Stimulated activated naive CD8-positive, alpha-beta T cell treated with anti-CD3 and anti-CD28 coated beads, Interleukin-15, Interleukin-2, amounts not matched to agents 100 U/mL and 50 U/mL, for 24 hours (primary cell): ENCODE data around the gene COG4.
"Not testable (repeated sequence)": the region's sequence is repeated elsewhere in the genome, so short reads cannot be mapped to it uniquely, and the experiment has no call there.

Experiments used
- ATAC-seq: fragments of 150-1000 bp; cut with Tn5 transposase; one replicate; pipeline ENCODE4 v1.10.0; 2021
- DNase-seq: peaks from one replicate; pipeline ENCODE4 v3.0.0; 2021

The COG4 gene

DNA sequence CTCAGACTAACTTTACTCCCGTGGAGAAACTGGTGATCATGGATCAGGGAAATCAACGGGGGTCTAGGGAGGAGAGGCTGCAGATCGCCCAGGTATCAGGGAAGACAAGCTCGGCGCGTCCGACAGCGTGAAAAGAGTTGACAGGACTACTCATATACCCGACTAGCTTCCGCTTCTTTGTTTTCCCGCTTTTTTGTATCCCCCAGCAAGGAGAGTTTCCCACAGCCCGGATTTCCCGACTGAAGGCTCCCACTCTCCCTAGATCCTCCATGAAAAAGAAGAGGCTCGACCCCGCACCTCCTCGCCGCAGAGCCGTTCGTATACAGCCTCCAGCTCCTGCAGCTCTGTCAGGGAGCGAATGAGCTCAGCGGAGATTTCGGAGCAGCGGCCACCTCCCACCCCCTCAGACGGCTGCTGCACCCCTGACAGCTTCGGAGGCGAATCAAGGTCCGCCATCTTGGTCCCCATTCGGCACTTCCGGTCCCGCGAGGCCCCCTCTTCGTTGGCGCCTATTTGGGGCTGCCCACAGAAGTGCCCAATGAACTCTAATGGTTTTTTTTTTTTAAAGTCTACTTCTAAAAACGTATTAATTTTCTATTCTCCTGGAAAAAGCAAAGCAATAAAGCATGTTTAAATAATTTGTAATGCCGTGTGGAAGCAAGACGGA is at the start of gene COG4:
COG4 (minus strand) TSS at position 479 of the 667 bp plus-strand sequence; CDS start at position 468, 11 bp downstream.
- DNase-seq (peak; percentile 92), ATAC-seq (peak; percentile 82)

DNA sequence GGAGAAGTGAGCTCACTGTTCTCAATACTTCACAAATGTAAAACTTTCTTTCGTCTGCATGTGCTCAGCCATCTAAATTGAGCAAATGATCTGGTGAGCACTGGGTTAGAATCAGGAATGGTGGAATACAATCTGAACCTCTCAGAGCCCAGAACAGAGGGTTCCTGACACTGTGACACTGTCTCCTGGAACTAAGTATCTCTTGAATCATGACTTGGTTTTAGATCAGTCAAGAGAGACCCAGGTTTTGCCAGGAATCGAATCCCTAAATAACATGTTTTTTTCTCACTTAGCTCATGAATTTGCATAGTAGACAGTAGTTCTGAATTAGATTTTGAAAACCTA is 49.5 kb upstream of the COG4 start:
- no peak for DNase-seq
- ATAC-seq: no peak

DNA sequence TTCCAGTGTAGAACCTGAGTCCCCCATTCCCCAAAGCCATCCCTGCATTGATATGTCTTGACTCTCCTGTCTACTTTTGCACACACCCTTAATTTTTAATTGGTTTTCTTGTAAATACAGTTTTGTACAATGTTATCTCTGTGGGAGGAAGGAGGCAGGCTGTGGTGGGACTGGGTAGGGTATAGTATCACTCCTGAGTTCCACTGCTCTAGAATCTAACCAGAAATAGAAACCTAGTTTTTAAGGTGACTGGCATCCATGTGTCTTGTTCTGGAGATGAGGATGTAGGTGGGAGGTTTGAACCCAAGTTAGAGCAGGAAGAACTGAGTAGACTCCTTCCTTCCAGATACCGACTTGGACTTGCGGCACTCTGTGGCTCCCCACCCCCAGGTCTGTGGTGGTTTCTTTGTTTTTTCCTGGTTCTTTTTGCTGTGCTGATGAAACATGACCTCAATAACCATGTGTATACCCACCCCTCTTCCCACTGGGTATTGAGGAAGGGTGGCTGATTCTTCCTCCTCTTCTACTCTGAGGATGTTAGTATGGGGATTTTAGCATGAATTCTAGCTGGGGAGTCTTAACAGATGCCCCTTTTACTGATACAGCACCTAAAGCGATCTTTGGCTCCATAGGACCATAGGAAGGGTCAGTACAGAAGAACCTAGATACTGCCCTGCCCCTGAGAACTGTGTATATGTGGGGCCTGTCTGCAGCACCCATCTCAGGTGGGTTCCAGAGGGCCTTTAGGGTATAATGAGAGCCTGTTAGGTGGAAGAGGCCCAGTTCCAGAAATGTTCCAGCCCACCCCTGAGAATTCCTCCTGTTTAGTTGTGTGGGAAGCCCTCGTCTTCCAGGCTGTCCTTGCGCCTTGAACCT is 48.9 kb upstream of the COG4 start:
- DNase-seq: no peak
- ATAC-seq: no peak

GRCh38 chr16:70571623-70572022 is 48.3 kb upstream of the COG4 start:
- ATAC-seq: peak; percentile 10
- DNase-seq: no peak

- no peak for DNase-seq
- no peak for ATAC-seq
Measured at GRCh38 chr16:70570967-70571570, 47.7 kb upstream of the COG4 start.

- DNase-seq (no peak), ATAC-seq (no peak)
Measured at GRCh38 chr16:70569752-70570151, 46.4 kb upstream of the COG4 start.

- DNase-seq (no peak), ATAC-seq (no peak)
Measured at GRCh38 chr16:70568601-70569237, 45.4 kb upstream of the COG4 start.

GRCh38 chr16:70565053-70565452 is 41.7 kb upstream of the COG4 start:
- no peak for ATAC-seq
- DNase-seq: no peak

GRCh38 chr16:70563636-70564035 is 40.3 kb upstream of the COG4 start:
- DNase-seq: no peak
- ATAC-seq: no peak

GRCh38 chr16:70561623-70562022 is 38.3 kb upstream of the COG4 start:
- DNase-seq (no peak), ATAC-seq (no peak)

DNA sequence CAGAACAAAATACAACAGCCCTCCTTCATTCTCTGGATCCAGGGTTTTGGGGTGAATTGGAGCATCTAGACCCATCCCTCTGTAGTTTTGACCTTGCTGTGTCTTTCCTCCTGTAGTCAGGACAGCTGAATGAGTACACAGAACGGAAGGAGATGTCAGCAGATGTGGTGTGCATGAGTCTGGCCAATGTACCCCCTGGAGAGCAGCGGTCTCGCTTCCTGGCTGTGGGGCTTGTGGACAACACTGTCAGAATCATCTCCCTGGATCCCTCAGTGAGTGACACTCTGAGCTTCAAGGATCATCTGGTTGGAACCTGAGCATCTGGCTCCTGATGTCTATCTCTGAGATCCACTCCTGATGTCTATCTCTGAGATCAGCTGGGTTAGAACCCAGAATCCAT is 32.7 kb upstream of the COG4 start:
- ATAC-seq (no peak), DNase-seq (no peak)

DNA sequence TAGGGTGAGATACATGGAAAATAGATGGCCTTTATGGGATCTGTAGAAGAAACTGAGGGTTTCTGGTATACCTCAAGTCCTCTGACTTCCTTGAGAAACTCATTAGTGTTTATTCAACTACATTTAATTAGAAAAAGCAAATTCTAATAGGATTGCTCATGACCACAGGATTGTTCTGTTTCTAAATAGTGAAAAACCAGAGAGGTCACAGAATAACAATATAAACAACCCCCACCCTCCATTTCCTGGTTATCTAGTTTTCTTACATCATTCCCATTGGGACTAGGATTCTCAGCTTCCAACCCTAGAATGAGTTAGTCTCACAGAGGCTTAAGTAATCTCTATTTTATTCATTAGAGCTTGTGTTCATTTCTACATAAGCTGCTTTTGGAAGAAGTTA is 30.3 kb upstream of the COG4 start:
- DNase-seq (no peak), ATAC-seq (no peak)

- ATAC-seq: no peak
- DNase-seq: no peak
Measured at GRCh38 chr16:70552675-70553074, 29.3 kb upstream of the COG4 start.

DNA sequence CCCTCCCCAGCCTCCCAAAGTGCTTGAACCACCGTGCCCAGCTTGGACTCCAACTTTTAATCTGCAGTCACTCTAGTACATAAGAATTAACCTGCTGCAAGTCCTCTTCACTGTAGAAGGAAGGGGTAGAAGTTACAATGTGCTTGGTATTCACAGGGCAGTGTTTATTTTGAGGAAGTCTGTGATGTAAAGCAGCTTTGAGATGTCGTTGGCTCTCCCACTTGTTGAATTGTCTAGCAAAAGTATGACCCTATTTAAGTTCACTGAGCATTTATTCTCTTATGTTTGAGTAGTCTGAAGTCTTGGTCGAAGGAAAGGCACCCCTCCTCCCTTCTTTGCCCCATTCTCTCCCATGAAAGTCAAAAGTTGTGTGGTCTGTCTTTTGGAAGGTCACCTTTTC is 28.4 kb upstream of the COG4 start:
- no peak for ATAC-seq
- no peak for DNase-seq

DNA sequence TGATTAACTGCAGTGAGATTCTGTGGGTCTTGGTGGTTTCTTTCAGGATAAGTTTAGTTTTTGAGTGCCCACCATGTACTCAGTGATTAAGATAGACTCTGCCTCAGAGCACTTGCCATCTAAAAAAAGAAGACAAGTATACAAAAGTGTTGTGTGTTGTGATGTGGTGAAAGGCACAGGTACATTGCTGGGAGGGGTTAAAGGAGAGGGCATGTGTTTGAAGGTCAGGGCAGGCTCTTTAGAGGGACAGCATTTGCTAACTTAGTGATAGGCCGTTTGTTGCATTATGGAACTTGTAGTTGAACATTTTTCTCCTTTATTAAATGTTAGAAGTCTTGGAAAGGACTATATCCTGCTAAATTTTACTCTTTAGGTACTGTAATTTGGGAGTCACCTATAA is 26.7 kb upstream of the COG4 start:
- ATAC-seq: no peak
- no peak for DNase-seq

- DNase-seq (no peak), ATAC-seq (no peak)
Measured at GRCh38 chr16:70548936-70549335, 25.6 kb upstream of the COG4 start.

DNA sequence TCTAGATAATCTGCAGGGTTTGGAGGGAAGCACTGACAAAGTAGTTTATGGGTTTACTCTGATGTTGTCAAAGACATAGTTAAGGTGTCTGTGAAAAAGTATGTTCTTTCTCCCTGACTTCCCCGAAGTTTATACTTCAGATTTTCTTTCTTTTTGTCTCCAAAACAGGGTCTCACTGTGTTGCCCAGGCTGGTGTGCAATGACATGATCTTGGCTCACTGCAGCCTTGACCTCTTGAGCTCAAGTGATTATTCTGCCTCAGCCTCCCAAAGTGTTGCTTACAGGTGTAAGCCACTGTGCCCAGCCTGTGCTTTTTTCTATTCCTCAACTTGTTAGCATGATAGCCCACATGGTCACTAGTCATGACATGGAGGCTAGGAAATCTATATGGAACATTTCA is 21.2 kb upstream of the COG4 start:
- DNase-seq: no peak
- no peak for ATAC-seq

GRCh38 chr16:70540994-70541393 is 17.6 kb upstream of the COG4 start:
- DNase-seq: no peak
- no peak for ATAC-seq

DNA sequence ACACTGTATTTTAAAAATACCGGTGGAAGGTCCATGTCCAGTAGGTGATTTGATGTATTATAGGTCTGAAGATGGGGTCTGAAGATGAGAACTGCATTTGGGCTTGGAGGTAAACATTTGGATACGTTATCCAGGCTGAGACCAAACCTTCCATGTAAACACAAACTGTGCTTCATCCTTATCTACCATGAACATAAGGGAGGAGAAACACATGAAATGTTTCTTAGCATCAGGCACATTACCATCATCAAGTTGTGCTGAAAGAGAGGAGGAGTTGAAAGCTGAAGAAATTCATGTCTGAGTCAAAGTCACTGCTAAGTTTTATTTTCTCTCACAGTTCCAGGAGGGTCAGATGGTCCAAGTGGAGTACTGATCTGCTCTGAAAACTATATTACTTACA is 11.6 kb upstream of the COG4 start:
- no peak for ATAC-seq
- DNase-seq: no peak

DNA sequence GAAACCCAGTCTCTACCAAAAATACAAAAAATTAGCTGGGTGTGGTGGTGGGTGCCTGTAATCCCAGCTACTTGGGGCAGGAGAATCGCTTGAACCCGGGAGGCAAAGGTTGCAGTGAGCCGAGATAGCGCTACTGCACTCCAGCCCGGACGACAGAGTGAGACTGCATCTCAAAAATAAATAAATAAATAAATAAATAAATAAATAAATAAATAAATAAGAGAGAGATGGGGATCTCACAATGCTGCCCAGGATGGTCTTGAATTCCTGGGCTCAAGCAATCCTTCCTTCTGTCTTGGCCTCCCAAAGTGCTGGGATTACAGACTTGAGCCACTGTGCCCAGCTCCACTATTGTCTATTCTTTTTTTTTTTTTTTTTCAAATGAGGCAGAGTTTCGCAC is 6.6 kb upstream of the COG4 start:
- ATAC-seq, DNase-seq: not testable (repeated sequence)

DNA sequence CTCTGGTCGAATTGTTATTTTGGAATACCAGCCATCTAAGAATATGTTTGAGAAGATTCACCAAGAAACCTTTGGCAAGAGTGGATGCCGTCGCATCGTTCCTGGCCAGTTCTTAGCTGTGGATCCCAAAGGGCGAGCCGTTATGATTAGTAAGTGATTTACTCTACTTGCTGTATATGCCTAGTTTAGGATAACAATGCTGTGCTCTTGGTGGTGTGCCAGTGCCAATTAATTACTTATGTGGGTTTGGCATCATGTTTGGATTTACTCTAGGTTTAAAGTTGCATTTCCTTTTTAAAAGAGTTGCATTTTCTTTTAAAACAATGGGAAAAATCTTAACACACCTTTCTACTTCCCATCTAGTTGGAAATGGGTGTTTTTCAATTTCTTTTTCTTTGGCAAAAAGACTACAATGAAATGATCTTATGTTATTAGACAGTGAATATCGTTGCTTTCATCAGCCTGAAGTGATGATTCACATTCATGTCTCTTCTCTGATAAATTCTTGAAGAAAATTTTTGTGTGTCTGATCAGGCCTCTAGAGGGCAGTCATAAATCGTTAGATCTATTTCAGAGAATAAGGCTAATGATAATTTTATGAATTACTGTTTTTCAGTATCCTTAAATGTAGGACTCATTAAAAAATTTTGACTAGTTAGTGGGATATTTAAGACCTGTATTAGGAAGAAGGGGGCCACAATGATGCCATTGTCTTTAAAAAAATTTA is 5.9 kb upstream of the COG4 start:
- ATAC-seq (peak; percentile 37), DNase-seq (no peak)

DNA sequence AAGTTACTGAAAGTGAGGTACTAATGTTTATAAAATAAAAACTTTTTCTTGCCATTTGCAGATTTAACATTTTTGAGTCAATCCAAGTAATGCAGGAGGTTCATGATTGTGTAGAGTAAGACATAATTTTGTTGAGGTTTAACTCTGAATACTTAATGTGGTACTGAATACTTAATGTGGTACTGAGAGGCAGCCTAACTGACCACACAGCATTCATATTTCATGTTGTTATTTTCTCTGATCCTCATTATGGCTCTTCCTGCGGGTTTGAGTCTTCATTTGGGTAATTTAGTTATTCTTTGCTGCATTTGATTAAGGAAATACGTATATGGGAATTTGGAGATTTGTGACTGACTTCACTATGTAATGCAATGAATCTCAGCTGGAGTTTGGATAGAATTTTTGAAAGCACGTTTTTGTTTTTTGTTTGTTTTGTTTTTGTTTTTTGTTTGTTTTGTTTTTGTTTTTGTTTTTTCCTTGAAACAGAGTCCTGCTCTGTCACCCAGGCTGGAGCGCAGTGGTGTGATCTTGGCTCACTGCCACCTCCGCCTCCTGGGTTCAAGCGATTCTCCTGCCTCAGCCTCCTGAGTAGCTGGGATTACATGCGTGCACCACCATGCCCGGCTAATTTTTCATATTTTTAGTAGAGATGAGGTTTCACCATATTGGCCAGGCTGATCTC is 4.1 kb upstream of the COG4 start:
- ATAC-seq (no peak), DNase-seq (no peak)
